ENCODE results near the gene NEGR1.

Gene NEGR1

DNA sequence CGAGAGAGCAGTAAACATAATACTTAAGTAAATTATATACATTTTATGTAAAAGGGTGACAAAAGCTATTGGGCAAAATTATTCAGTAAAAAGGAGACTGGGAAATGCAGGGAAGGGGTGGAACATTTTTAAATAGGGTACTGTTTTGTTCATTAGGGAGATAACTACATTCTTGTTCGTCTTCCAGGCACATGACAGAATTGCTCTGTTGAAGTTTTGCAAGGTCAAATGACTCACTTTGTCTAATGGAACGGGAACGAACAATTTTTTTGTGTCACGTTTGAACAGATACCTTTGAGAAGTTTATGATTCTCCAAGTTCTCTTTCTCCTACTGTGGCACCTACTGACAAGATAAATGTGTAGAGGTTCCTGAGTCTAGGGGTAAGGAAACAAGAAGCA, 819.2 kb downstream of the NEGR1 start:
- peak; percentile 4 for DNase-seq (ENCODE audit: low spot score)

DNA sequence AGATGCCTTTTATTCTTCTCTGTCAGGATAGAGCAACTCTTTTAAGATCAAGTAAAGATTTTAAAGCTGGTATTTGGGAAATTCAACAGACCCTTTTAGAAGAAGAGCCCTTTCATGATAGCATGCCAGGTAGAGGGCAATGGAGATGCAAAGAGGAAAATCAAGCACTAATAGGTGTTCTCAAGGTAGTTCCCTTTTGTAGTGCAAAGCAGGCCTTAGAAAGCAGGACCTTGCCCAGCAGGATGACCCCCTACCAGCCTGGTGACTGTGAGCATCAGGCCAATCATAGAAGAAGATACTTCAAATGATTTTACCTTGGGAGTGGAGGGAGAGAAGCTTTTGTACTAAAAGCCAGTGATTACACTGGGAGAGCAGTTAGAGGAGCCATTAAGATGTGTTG, 820.1 kb downstream of the NEGR1 start:
- no peak for DNase-seq (ENCODE audit: low spot score)

DNA sequence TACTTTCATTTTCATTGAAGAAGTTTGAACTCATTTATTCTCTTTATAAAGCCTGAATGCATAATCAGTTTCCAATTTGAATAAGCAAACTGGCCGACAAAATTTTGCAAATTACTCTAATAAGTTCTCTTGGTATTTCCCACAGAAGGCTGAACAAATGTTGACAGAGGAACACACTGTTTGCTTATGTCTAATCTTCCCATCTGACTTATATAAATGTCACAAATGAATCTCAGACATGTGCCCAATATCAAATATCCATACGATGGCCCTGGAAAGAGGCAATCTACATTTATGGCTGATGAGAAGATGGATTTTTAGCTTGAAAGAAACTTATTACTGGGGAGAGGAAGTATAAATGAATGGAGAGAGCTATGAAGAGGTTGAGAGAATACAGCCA, 820.9 kb downstream of the NEGR1 start:
- DNase-seq (ENCODE audit: low spot score) = no peak

DNA sequence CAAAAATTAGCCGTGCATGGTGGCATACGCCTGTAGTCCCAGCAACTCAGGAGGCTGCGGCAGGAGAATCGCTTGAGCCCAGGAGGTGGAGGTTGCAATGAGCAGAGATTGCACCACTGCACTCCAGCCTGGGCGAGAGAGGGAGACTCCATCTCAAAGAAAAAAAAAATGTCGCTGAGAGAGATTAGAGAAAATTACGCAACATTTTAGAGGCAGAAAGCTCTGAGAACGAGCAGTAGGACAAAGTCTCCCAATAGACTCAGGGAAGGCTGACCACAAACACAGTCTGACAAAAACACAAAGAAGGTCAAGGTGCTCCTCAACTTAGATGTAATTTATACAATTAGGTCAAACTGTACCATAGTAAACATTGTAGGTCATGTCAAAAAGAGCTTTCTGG, 833.9 kb downstream of the NEGR1 start:
- no peak for DNase-seq (ENCODE audit: low spot score)

DNA sequence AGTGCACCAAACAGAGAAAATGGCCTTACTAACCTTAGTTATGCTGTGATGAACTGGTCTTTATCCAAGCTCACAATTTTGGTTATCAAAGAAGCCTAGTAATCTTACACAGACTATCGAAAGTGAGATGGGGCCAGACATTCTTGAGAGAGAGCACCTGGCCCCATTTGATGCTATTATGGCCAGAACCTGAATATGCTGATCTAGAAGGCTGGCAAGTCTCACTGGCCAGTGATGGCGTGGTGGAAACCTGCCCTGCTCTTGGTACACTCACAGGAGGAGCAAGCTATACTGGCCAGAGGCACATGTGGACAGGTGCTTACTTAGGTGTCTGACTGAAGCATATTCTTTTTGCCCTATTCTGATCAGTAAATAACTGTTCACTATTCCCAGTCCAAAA, 843.7 kb downstream of the NEGR1 start:
- DNase-seq (ENCODE audit: low spot score) = no peak

DNA sequence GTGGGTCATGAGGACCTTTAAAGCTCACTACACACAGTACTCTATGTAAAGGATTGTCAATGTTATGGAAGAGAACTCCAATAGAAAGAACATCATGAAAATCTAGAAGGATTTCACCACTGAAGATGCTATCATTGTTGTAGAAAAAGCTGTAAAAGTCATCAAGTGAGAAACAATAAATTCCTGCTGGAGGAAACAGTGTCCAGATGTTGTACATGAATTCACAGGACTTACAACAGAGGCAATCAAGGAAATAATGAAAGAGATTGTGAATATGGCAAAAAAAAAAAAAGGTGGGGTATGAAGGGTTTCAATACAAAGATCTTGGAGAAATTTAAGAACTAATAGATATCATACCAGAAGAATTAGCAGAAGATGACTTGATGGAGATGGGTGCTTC, 846.4 kb downstream of the NEGR1 start:
- no peak for DNase-seq (ENCODE audit: low spot score)

DNA sequence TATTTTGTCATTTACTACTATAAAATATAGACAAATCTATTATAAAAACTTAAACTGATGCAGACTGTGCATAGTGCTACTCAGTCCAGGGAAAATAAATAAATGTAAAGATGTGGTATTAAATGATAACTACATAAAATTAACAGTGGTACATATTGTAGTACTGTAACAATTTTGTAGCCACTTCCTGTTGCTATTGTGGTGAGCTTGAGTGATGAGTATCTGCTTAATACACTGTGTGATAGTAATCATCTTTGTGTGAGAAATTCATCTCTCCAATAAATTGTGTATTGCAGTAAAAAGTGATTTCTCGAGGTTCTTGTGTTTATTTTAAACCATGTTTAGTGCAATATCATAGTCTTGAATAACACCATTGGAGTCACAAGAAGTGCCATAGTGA, 848.1 kb downstream of the NEGR1 start:
- DNase-seq (ENCODE audit: low spot score) = no peak

DNA sequence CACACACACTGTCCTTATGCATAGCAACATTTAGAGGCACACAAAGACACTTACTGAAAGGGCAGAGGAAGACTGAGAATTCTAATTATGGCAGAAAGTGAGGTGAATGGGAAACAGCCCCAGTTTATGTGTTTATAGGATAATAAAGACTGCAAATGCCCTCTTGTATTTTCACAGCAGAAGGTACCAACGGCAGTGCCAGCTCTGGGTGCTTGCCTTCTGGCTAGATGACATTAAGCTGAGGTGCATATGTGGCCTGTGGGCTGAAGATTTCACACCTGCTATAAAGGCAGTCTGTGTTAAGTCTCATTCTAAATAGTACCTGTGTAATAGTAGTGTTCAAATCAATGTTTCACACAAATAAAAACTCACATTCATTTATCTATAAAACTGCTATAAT, 854.3 kb downstream of the NEGR1 start:
- DNase-seq (ENCODE audit: low spot score) = no peak

DNA sequence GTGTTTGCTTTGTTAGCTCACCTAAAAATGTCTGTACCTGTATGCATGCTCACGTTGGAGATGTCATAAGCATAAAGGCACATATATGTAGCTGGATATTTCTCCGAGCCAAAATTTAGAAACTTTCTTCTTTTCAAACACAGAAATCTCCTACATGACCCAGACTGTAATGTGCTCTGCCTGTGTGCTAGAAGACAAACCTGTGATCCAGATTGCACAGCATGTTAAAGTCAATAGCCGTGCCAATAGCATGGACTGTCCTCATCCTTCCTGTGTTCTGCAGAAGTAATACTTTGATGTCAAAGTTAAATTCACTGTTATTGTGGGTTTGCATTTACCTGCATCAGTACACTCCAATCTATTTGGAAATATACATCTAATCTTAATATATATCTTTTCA, 855.3 kb downstream of the NEGR1 start:
- DNase-seq (ENCODE audit: low spot score) = no peak

DNA sequence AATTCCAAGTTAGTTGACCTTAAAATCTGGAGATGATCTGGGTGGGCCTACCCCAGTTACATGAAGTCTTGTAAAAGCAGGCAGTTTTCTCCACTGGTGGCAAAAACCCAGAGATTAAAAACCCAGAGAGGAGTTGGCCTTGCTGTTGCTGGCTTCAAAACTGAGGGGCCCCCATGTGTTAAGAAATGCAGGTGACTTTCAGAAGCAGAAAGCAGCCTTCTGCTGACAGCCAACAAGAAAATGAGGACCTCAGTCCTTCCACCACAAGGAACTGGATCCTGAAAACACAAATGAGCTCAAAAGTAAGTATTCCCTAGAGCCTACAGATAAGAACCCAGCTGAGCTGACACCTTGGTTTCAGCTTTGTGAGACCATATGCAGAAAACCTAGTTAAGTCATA, 857.8 kb downstream of the NEGR1 start:
- DNase-seq (ENCODE audit: low spot score) = no peak

DNA sequence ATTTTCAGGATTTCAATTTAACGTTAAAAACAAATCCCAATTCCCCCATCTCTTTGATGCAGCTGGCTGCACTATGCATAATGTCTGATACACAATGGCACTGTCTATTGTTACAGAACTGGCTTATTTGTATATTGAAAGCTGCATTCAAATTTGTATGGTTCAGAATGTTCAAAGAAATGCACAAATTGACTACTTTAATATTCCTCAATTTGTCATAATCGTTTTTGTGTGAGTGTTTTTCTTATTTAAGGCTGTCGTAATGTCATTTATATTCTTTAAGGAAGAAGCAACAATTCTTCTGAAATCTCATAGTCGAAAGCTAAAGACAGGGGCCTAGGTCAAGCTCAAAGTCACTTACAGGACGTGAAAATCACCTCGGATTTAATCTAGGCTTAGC, 860.1 kb downstream of the NEGR1 start:
- no peak for DNase-seq (ENCODE audit: low spot score)

DNA sequence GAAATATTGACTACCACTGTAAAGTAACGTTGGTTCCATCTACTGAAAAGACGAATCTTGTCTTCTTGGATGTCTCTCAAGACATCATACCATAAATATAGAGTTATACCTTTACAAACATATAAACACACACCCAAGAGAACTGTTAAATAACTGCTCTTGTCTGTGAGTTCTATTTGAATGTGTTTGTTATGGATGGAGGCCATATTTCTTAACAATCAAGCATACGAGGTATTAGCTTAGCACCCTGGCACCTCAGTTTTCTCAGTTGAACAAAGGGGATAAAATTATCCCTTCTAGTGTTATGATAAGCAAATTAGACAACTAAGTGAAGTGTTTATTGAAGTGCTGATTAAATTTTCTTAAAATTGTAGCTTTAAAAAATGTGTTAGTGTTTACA, 864.9 kb downstream of the NEGR1 start:
- DNase-seq (ENCODE audit: low spot score) = no peak

DNA sequence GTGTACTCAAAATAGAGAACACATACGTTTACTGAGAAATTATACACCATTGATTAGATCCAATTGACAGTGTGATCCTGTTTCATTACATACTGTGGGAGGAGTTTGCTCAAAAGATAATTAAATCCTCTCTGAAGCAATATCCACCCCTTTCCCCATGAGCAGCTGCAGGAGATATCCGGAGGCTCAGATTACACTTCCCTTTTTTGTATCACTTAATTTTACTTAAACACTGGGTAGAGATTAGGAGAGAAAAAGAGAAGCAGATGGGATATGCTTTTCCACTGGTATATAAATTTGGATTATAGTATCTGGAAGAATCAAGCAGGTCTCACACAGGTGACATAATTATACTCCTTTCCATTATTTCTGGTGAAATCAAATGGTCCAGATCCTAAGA, 868.2 kb downstream of the NEGR1 start:
- DNase-seq (ENCODE audit: low spot score) = no peak

DNA sequence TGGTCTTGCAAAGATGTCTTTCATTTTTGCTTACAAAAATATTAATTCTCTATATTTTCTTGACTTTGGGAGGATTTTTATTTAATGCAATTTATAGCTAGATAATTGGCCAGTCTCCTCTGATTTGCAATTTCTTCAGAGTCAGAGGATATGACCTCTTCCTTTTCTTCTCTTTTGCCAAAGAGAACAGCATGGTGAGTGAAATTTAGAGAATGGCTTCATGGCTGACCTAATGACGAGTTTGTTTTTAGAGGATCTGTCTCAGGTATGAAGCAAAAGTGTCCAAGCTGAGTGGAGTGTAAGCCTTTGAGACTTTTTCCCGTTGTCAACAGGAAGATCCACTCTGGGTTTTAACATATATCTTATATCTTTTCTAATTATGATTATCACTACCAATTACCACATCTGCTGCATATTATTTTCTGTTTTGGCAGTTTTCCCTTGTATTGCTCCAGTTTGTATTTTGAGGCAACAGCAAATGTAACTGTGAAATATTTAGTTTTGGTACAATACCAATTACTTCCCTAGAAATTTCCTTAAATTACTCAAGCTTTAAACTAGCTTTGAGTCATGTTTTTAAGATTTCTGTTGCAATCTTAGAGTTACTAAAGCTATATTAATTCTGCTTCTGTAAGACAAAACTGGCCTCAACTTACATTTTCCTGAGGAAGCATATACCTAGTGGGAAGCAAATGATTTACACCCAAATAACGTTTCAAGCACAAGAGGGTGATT, 868.7 kb downstream of the NEGR1 start:
- no peak for DNase-seq (ENCODE audit: low spot score)

DNA sequence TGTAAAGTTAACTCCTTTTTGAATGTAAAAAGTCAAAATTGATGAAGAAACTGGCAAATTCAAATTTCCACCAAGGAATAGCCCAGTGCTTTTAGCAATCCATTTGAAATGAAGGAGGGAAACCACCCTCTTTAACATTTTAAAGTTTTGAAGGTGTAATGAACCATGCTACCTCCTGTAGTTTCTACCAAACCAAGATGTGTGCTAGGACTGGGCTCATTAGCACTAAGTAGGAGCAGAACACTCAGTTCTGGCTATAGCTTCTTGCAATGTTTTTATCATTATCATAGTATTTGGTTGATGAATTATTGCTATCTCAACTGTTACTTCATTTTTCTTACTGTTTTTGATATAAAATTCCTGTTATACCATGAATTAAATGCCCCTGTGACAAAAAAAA, 882.3 kb downstream of the NEGR1 start:
- DNase-seq (ENCODE audit: low spot score) = no peak

DNA sequence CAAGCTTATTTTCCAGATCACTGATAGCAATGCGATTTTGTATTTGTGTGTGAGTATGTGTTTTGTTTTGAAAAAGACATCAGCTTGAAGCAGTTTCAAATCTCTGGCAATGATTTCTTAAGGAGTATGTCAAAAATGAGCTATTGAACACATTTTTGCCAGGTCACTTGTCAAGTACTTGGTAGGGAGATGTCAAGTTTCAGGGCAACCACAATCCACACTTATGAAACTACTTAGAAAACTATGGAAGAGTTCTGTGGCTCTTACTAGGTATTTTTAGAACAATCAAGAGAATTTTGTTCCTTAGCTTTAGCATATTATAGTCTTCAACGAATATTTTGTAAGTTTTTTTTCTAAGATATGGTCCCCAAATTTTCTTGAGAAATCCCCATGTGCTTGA, 882.7 kb downstream of the NEGR1 start:
- no peak for DNase-seq (ENCODE audit: low spot score)

DNA sequence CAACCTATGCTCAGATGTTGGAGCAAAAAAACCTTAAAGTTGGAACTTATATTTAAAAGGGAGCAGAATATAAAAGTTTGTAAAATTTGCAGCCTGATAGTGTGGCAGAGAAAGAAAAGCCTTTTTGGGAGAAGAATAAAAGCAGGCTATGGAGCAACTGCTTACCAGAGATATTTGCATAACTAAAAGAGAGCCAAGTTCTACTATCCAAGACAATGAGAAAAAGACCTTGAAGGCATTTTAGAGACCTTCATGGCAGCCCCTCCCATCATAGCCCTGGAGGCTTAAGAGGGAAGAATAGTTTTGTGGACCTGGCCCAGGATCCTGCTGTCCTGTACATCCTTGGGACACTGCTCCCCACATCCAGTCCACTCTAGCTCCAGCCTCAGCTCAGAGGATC, 889.0 kb downstream of the NEGR1 start:
- DNase-seq (ENCODE audit: low spot score) = no peak

DNA sequence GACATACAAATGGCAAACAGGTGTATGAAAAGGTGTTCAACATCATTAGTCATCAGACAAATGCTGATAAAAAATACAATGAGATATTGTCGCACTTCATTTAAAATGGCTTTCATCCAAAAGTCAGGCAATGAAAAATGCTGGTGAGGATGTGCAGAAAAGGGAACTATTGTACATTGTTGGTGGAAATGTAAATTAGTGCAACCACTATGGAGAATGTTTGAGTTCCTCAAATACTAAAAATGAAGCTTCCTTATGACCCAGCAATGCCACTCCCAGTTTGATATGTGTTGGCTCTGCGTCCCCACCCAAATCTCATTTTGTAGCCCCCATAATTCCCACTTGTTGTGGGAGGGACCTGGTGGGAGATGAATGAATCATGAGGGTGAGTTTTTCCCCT, 891.8 kb downstream of the NEGR1 start:
- no peak for DNase-seq (ENCODE audit: low spot score)

DNA sequence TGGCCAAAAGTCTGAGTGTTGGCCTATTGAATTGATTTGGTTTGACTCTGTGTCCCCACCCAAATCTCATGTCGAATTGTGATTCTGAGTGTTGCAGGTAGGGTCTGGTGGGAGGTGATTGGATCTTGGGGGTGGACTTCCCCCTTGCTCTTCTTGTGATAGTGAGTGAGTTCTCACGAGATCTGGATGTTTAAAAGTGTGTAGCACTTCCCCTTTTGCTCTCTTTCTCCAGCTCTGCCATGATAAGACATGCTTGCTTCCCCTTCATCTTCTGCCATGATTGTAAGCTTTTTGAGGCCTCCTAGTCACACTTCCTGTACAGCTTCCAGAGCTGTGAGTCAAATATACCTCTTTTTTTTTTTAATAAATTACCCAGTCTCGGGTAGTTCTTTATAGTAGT, 904.5 kb downstream of the NEGR1 start:
- DNase-seq (ENCODE audit: low spot score) = no peak

DNA sequence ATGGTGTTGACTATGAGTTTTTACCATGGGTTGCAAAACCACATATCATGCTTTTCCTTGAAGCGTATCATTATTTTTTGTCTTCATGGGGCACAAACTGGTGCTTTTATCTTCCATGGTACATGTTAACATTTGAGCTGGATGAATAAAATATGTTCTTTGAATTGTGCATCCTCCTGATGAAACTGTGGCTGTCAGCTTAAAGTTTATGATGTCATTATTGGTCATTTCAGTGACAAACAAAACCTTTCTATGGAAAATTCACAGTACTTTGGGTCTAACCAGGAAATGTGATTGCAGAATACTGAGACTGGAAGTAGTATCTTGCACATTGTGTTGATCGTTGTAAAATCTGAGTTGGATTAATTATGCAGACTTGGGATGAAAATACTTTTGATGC, 909.8 kb downstream of the NEGR1 start:
- DNase-seq (ENCODE audit: low spot score) = no peak

DNA sequence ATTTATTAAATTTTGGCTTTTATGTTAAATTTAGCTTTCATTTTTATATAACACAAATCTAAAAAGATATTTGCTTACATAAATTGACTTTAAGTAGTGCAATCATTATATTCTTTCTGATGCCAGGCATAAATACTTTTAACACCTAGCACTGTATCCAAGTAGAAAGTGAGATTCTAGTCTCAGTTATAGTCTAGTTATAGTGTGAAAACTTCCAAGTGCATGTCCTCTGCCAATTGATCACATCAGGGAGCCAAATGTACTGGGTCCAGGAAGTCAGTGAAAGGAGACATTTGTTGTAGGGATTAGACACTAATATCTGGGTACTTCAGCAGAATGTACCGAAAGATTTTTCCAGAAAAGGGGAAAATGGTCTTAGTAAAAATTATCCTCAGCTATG, 910.8 kb downstream of the NEGR1 start:
- DNase-seq (ENCODE audit: low spot score) = no peak

DNA sequence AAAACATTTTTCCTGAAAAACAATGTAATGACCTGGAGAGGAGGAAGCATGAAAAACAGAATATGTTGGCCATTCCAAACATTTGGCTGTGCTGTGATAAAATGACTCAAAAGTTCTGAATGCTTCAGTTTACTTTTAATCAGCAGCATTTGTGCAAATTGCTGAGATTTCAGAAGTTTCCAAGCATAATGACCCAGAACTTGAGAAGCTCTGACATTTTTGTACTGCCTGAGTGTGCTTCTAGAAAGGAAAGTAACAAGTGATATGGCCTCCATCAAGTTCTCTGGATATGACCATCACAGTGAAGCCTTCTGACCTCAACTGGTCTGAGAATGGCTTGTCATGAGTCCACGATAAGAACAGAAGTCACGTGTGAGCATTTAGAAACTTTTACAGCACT, 918.1 kb downstream of the NEGR1 start:
- DNase-seq (ENCODE audit: low spot score) = no peak

DNA sequence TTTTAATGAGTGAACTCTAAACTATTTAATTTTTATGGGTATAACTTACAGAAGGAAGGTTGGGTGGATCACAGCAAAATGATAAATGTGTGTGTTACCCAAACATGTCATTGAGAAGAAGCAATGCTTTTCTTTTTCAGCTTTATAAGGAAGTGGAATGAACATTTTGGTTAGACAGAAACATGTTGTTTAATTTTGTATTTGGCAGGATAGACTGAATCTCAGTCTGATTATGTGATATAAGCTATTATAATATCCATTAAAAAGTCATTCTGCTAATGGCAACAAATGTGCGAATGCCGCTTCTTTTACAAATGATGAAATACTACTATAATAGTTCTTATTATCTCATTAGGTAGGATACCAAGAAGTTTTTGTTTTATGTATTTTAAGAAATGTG, 919.6 kb downstream of the NEGR1 start:
- no peak for DNase-seq (ENCODE audit: low spot score)

DNA sequence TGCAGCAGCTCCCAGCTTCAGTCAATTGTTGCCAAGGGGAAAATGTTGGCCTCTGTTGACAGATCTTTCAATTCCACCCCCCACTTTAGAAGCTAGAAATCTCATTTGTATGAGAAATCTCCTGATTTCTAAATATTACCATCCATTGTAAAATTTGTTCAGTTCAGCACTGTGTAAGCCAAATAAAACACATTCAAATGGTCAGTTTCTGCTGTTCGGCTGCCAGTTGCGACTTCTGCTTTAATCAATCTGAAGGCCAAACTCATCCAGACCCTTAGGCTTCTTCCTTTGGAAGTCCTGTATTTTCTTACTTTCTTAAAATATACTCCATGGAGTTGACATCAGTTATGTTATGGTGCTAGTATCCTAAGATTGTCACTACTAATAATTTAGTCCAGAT, 920.3 kb downstream of the NEGR1 start:
- no peak for DNase-seq (ENCODE audit: low spot score)

DNA sequence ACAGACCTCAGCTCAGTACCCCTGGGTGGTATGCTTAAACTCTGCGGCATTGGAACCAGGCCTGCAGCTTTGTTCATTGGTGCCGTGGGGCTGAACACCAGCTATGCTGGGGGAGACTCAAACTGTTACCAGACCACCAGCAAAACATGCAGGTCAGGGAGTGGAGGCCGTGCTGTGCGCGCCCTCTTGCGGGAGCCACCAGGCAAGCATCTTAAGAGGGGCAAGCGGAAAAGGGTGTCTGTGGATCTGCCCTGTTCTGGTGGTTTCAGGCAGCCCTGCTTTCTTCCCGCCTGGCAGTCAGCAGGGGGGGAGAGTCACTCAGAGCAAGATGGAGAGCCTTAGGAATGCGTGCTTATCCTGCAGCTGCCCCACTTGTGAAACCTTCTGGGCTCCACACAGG, 924.6 kb downstream of the NEGR1 start:
- DNase-seq (ENCODE audit: low spot score) = no peak
